ENCODE measurements around the gene PIH1D1.

Gene PIH1D1

GRCh38 chr19:49451430-49452181 lies at the start of gene PIH1D1:
Gene PIH1D1 (minus strand): TSS chr19:49451814. CDS start chr19:49451574, 240 bp downstream.
- peak; percentile 98 for DNase-seq

GRCh38 chr19:49499030-49499670 lies 47.5 kb upstream of the PIH1D1 start:
- peak in 1 of 2 donors; percentile 59 for DNase-seq

- no peak for DNase-seq
Measured at GRCh38 chr19:49498475-49498874, 46.9 kb upstream of the PIH1D1 start.

GRCh38 chr19:49497789-49498103 lies 46.1 kb upstream of the PIH1D1 start:
- peak in 1 of 2 donors; percentile 42 for DNase-seq

- DNase-seq, result peak; percentile 85 to 87
Measured at GRCh38 chr19:49497047-49497788, 45.6 kb upstream of the PIH1D1 start.

- no peak for DNase-seq
Measured at GRCh38 chr19:49496574-49497008, 45.0 kb upstream of the PIH1D1 start.

GRCh38 chr19:49492573-49493405 lies 41.2 kb upstream of the PIH1D1 start:
- no peak for DNase-seq

GRCh38 chr19:49491804-49492572 lies 40.4 kb upstream of the PIH1D1 start:
- DNase-seq, result no peak

- DNase-seq, result no peak
Measured at GRCh38 chr19:49491030-49491803, 39.6 kb upstream of the PIH1D1 start.

- DNase-seq, result peak in 1 of 2 donors; percentile 37
Measured at GRCh38 chr19:49490287-49491029, 38.8 kb upstream of the PIH1D1 start.

- peak in 1 of 2 donors; percentile 64 for DNase-seq
Measured at GRCh38 chr19:49489601-49490167, 38.1 kb upstream of the PIH1D1 start.

- no peak for DNase-seq
Measured at GRCh38 chr19:49488863-49489537, 37.4 kb upstream of the PIH1D1 start.

GRCh38 chr19:49488046-49488862 lies 36.6 kb upstream of the PIH1D1 start:
- DNase-seq, result no peak

- DNase-seq, result peak; percentile 100
Measured at GRCh38 chr19:49487277-49488045, 35.8 kb upstream of the PIH1D1 start, which contains the start of gene RPL13A. Gene RPL13A (plus strand): TSS chr19:49487608. CDS start chr19:49487630, 22 bp downstream.

GRCh38 chr19:49486710-49487276 lies 35.2 kb upstream of the PIH1D1 start:
- no peak for DNase-seq

- DNase-seq, result no peak
Measured at GRCh38 chr19:49486232-49486631, 34.6 kb upstream of the PIH1D1 start.

GRCh38 chr19:49481020-49481683 lies 29.5 kb upstream of the PIH1D1 start:
- no peak for DNase-seq
